ENCODE results near the gene HSPA5. TPM values are rescaled to one million over a fixed set of nuclear protein-coding genes. Genes with fewer than 3 reads are reported as not detected.
A peak's percentile ranks its signal among the peaks of the same experiment; 100 is the strongest.
"Not testable (repeated sequence)": the region's sequence is repeated elsewhere in the genome, so short reads cannot be mapped to it uniquely, and the experiment has no call there.

Gene HSPA5
- polyA plus RNA-seq (2013), result 701 and 742 TPM in 2 replicates

GRCh38 chr9:125241000-125241862 lies at the start of gene HSPA5:
Gene HSPA5, minus strand, starts transcription at chr9:125241343. Its CDS starts 217 bp downstream, at chr9:125241126.
- H2AK5ac ChIP-seq (ENCODE audit: low read length), result peak within 1 kb of the TSS; percentile 96
- peak; percentile 99 for DNase-seq
- no peaks in the 10 kb centered on the region for H3K9me3 ChIP-seq (ENCODE audit: insufficient read depth, low read depth, low read length)
- H2BK120ac ChIP-seq (ENCODE audit: insufficient read depth, low read length, poor library complexity), result peak within 1 kb of the TSS; percentile 89
- peak within 1 kb of the TSS; percentile 99 for H4K91ac ChIP-seq (ENCODE audit: low read depth, low read length)
- H2BK12ac ChIP-seq (ENCODE audit: low read length), result no peak within 1 kb of the TSS
- peaks cover 17 to 33% of the 10 kb centered on the region in 2 experiments for H3K36me3 ChIP-seq (ENCODE audit: control insufficient read depth in 1 of 2, insufficient read depth in 2 of 2, low read length in 2 of 2)
- peak within 1 kb of the TSS; percentile 37 for H3K4ac ChIP-seq (ENCODE audit: low read depth, low read length)
- no CpG with 5 or more reads among the region's 59 CpGs for WGBS (ENCODE audit: extremely low coverage, insufficient coverage, insufficient read length)
- peak within 1 kb of the TSS; percentile 95 for H3K9ac ChIP-seq (ENCODE audit: low read length)
- peak within 1 kb of the TSS; percentile 94 for H3K14ac ChIP-seq (ENCODE audit: low read length)
- no peaks in the 10 kb centered on the region for H3K27me3 ChIP-seq (ENCODE audit: insufficient read depth, low read length)
- peak within 1 kb of the TSS; percentile 99 for H4K8ac ChIP-seq (ENCODE audit: low read depth, low read length)
- H2BK5ac ChIP-seq (ENCODE audit: low read depth, low read length, poor library complexity), result peak within 1 kb of the TSS; percentile 63
- peaks cover 13% of the 10 kb centered on the region for H3K79me2 ChIP-seq (ENCODE audit: control insufficient read depth, insufficient read depth, low read length, poor library complexity)
- H2AFZ ChIP-seq (ENCODE audit: insufficient read depth, low read length, poor library complexity), result peak within 1 kb of the TSS; percentile 74
- peak within 1 kb of the TSS; percentile 91 for H3K4me3 ChIP-seq (ENCODE audit: low read depth, low read length)
- H3K4me1 ChIP-seq (ENCODE audit: control insufficient read depth in 1 of 2, insufficient read depth in 2 of 2, low read length in 2 of 2), result peaks cover 8 to 10% of the 10 kb centered on the region in 2 experiments
- H3K23ac ChIP-seq (ENCODE audit: low read length), result no peak within 1 kb of the TSS
- H4K12ac ChIP-seq (ENCODE audit: low read depth, low read length), result peak within 1 kb of the TSS; percentile 95
- H3K18ac ChIP-seq (ENCODE audit: low read length), result peak within 1 kb of the TSS; percentile 95
- H3K79me1 ChIP-seq (ENCODE audit: low read length), result peaks cover 11% of the 10 kb centered on the region
- peak within 1 kb of the TSS; percentile 69 for H3K4me2 ChIP-seq (ENCODE audit: low read length)
- peak within 1 kb of the TSS; percentile 76 for H3K27ac ChIP-seq (ENCODE audit: low read depth, low read length)

- H3K4me1 ChIP-seq (ENCODE audit: control insufficient read depth in 1 of 2, insufficient read depth in 2 of 2, low read length in 2 of 2); H4K91ac ChIP-seq (ENCODE audit: low read depth, low read length); H2AFZ ChIP-seq (ENCODE audit: insufficient read depth, low read length, poor library complexity); H2BK12ac ChIP-seq (ENCODE audit: low read length); H3K4me3 ChIP-seq (ENCODE audit: low read depth, low read length); H4K12ac ChIP-seq (ENCODE audit: low read depth, low read length); H3K79me1 ChIP-seq (ENCODE audit: low read length); H3K27me3 ChIP-seq (ENCODE audit: insufficient read depth, low read length); H3K14ac ChIP-seq (ENCODE audit: low read length); H3K9ac ChIP-seq (ENCODE audit: low read length); H4K8ac ChIP-seq (ENCODE audit: low read depth, low read length); H2AK5ac ChIP-seq (ENCODE audit: low read length); DNase-seq; H3K27ac ChIP-seq (ENCODE audit: low read depth, low read length); H3K36me3 ChIP-seq (ENCODE audit: control insufficient read depth in 1 of 2, insufficient read depth in 2 of 2, low read length in 2 of 2); H2BK120ac ChIP-seq (ENCODE audit: insufficient read depth, low read length, poor library complexity); H3K4me2 ChIP-seq (ENCODE audit: low read length); H2BK5ac ChIP-seq (ENCODE audit: low read depth, low read length, poor library complexity); H3K18ac ChIP-seq (ENCODE audit: low read length); H3K4ac ChIP-seq (ENCODE audit: low read depth, low read length); H3K79me2 ChIP-seq (ENCODE audit: control insufficient read depth, insufficient read depth, low read length, poor library complexity); H3K23ac ChIP-seq (ENCODE audit: low read length); H3K9me3 ChIP-seq (ENCODE audit: insufficient read depth, low read depth, low read length): not testable (repeated sequence)
- no CpG with 5 or more reads among the region's 7 CpGs for WGBS (ENCODE audit: extremely low coverage, insufficient coverage, insufficient read length)
Measured at GRCh38 chr9:125286935-125287433, 45.8 kb upstream of the HSPA5 start.

DNA sequence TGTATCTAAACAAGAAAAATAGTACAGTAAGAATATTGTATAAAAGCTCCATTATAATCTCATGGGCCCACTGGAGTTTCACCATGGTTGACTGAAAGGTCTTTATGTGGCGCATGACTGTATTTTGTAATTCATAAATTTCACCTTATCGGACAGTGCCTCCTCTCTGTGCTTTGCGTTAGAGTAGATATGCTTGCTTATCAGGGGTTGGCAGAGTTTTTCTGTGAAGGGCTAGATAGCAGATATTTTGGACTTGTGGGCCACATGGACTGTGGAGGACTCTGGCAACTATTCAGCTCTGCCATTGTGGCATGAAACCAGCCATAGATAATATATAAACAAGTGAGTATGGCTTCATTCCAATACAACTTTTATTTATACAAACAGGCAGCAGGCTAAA lies 43.7 kb upstream of the HSPA5 start:
- no peak overlapping the region for H3K9ac ChIP-seq (ENCODE audit: low read length)
- no peaks in the 10 kb centered on the region for H3K4me1 ChIP-seq (ENCODE audit: control insufficient read depth in 1 of 2, insufficient read depth in 2 of 2, low read length in 2 of 2)
- H2AK5ac ChIP-seq (ENCODE audit: low read length), result no peak overlapping the region
- peaks cover 0 to 2% of the 10 kb centered on the region in 2 experiments for H3K36me3 ChIP-seq (ENCODE audit: control insufficient read depth in 1 of 2, insufficient read depth in 2 of 2, low read length in 2 of 2)
- no peaks in the 10 kb centered on the region for H3K79me2 ChIP-seq (ENCODE audit: control insufficient read depth, insufficient read depth, low read length, poor library complexity)
- H2BK120ac ChIP-seq (ENCODE audit: insufficient read depth, low read length, poor library complexity), result no peak overlapping the region
- no peak for DNase-seq
- H3K4ac ChIP-seq (ENCODE audit: low read depth, low read length), result no peak overlapping the region
- no peaks in the 10 kb centered on the region for H3K27me3 ChIP-seq (ENCODE audit: insufficient read depth, low read length)
- no peak overlapping the region for H3K4me3 ChIP-seq (ENCODE audit: low read depth, low read length)
- H3K18ac ChIP-seq (ENCODE audit: low read length), result no peak overlapping the region
- H3K4me2 ChIP-seq (ENCODE audit: low read length), result no peak overlapping the region
- H2BK5ac ChIP-seq (ENCODE audit: low read depth, low read length, poor library complexity), result no peak overlapping the region
- no peak overlapping the region for H4K8ac ChIP-seq (ENCODE audit: low read depth, low read length)
- no CpG with 5 or more reads among the region's 3 CpGs for WGBS (ENCODE audit: extremely low coverage, insufficient coverage, insufficient read length)
- H4K12ac ChIP-seq (ENCODE audit: low read depth, low read length), result no peak overlapping the region
- no peak overlapping the region for H3K23ac ChIP-seq (ENCODE audit: low read length)
- H2BK12ac ChIP-seq (ENCODE audit: low read length), result no peak overlapping the region
- no peak overlapping the region for H3K14ac ChIP-seq (ENCODE audit: low read length)
- no peaks in the 10 kb centered on the region for H3K79me1 ChIP-seq (ENCODE audit: low read length)
- no peaks in the 10 kb centered on the region for H3K9me3 ChIP-seq (ENCODE audit: insufficient read depth, low read depth, low read length)
- H4K91ac ChIP-seq (ENCODE audit: low read depth, low read length), result no peak overlapping the region
- no peak overlapping the region for H3K27ac ChIP-seq (ENCODE audit: low read depth, low read length)
- H2AFZ ChIP-seq (ENCODE audit: insufficient read depth, low read length, poor library complexity), result no peak overlapping the region

DNA sequence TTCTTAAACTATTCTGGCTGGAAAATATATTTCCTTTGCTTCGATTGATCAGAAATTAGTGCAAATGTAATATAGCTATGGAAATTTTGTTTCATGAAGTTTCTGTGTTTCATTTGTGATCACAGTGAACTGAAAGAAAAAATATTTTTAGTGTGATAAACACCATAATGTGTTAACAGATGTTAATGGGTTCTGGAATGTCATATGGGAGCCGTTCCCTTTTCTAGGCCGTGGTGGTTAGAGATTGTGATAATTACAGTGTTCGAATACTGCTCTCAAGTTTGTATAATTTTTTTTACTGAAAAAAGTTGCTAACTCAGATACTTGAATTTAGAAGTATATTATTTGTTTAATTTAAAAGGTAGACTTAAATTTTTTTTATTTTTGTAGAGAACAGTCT lies 39.8 kb upstream of the HSPA5 start:
- H4K12ac ChIP-seq (ENCODE audit: low read depth, low read length), result no peak overlapping the region
- H2AFZ ChIP-seq (ENCODE audit: insufficient read depth, low read length, poor library complexity), result no peak overlapping the region
- H3K27ac ChIP-seq (ENCODE audit: low read depth, low read length), result no peak overlapping the region
- H2BK120ac ChIP-seq (ENCODE audit: insufficient read depth, low read length, poor library complexity), result no peak overlapping the region
- no peak overlapping the region for H3K4ac ChIP-seq (ENCODE audit: low read depth, low read length)
- no peaks in the 10 kb centered on the region for H3K4me1 ChIP-seq (ENCODE audit: control insufficient read depth in 1 of 2, insufficient read depth in 2 of 2, low read length in 2 of 2)
- H3K23ac ChIP-seq (ENCODE audit: low read length), result no peak overlapping the region
- no peak overlapping the region for H3K9ac ChIP-seq (ENCODE audit: low read length)
- H2BK12ac ChIP-seq (ENCODE audit: low read length), result no peak overlapping the region
- no peak overlapping the region for H4K8ac ChIP-seq (ENCODE audit: low read depth, low read length)
- DNase-seq, result no peak
- no peak overlapping the region for H2BK5ac ChIP-seq (ENCODE audit: low read depth, low read length, poor library complexity)
- no peaks in the 10 kb centered on the region for H3K27me3 ChIP-seq (ENCODE audit: insufficient read depth, low read length)
- no peaks in the 10 kb centered on the region for H3K9me3 ChIP-seq (ENCODE audit: insufficient read depth, low read depth, low read length)
- no peak overlapping the region for H3K18ac ChIP-seq (ENCODE audit: low read length)
- no peaks in the 10 kb centered on the region for H3K79me1 ChIP-seq (ENCODE audit: low read length)
- no CpG with 5 or more reads among the region's 4 CpGs for WGBS (ENCODE audit: extremely low coverage, insufficient coverage, insufficient read length)
- peaks cover 0 to 1% of the 10 kb centered on the region in 2 experiments for H3K36me3 ChIP-seq (ENCODE audit: control insufficient read depth in 1 of 2, insufficient read depth in 2 of 2, low read length in 2 of 2)
- H3K79me2 ChIP-seq (ENCODE audit: control insufficient read depth, insufficient read depth, low read length, poor library complexity), result no peaks in the 10 kb centered on the region
- H3K14ac ChIP-seq (ENCODE audit: low read length), result no peak overlapping the region
- H3K4me2 ChIP-seq (ENCODE audit: low read length), result no peak overlapping the region
- H4K91ac ChIP-seq (ENCODE audit: low read depth, low read length), result no peak overlapping the region
- no peak overlapping the region for H2AK5ac ChIP-seq (ENCODE audit: low read length)
- H3K4me3 ChIP-seq (ENCODE audit: low read depth, low read length), result no peak overlapping the region

Measured in trophoblast cell (in vitro differentiated cells and primary cell).